WTC11 (cell line): Measurements from ENCODE around the gene ST6GALNAC2. TPM values are rescaled to one million over a fixed set of nuclear protein-coding genes. Genes with fewer than 3 reads are reported as not detected.

Experiments
- ATAC-seq: fragments of 200-7000 bp; cut with Tn5 transposase; 2 replicates; pipeline ENCODE4 v1.10.0; 2021; ENCODE audit warnings: mild to moderate bottlenecking, moderate library complexity
- CTCF ChIA-PET: fragments of 300-600 bp; sonication (Branson Sonifier 250); formaldehyde crosslinking; loops from one replicate; lab custom pipeline; 2021; ENCODE audit warnings: antibody characterized with exemption; lab: Charles Lee
- POLR2A ChIA-PET: fragments of 350-600 bp; sonication (Branson Sonifier 250); formaldehyde crosslinking; loops from one replicate; lab custom pipeline; 2021; ENCODE audit warnings: antibody characterized with exemption; lab: Charles Lee
- DNase-seq: peaks from one replicate; pipeline ENCODE4 v3.0.0; 2021; ENCODE audit warnings: low spot score
- H3K27ac Mint-ChIP-seq: 2 replicates; pipeline ENCODE4 v1.8.0; 2021; ENCODE audit warnings: mixed read lengths
- H3K27me3 Mint-ChIP-seq: 2 replicates; pipeline ENCODE4 v1.8.0; 2021; ENCODE audit warnings: low read depth, mild to moderate bottlenecking, moderate library complexity, mixed read lengths
- H3K36me3 Mint-ChIP-seq: 2 replicates; pipeline ENCODE4 v1.8.0; 2021; ENCODE audit warnings: mixed read lengths
- H3K4me1 Mint-ChIP-seq: 2 replicates; pipeline ENCODE4 v1.8.0; 2022; ENCODE audit warnings: mixed read lengths
- H3K4me3 Mint-ChIP-seq: 2 replicates; pipeline ENCODE4 v1.8.0; 2021; ENCODE audit warnings: mild to moderate bottlenecking, moderate library complexity, mixed read lengths
- H3K9me3 Mint-ChIP-seq: 2 replicates; pipeline ENCODE4 v1.8.0; 2021; ENCODE audit warnings: mixed read lengths
- FOXP1 ChIP-seq: sonication (generic); formaldehyde crosslinking; IDR thresholded peaks from 2 replicates; pipeline ENCODE4 v1.8.0; 2022; ENCODE audit warnings: missing genetic modification reagents, mild to moderate bottlenecking, moderate library complexity, borderline replicate concordance
- KAT7 ChIP-seq: sonication (generic); formaldehyde crosslinking; IDR thresholded peaks from 2 replicates; pipeline ENCODE4 v1.8.1; 2023; ENCODE audit warnings: missing genetic modification reagents, mild to moderate bottlenecking, borderline replicate concordance
- ZNF281 ChIP-seq: sonication (generic); formaldehyde crosslinking; IDR thresholded peaks from 2 replicates; pipeline ENCODE4 v1.8.0; 2023; ENCODE audit warnings: mild to moderate bottlenecking, missing genetic modification reagents
- ZNF532 ChIP-seq: fragments of 250-450 bp; sonication (Bioruptor Pico); IDR thresholded peaks from 2 replicates; pipeline ENCODE4 v1.9.0; 2021; ENCODE audit warnings: mild to moderate bottlenecking, borderline replicate concordance
- total RNA-seq: library from RNA; stranded (reverse); gene quantifications from 3 replicates; pipeline ENCODE4 v1.2.3, GENCODE V29; 2021
- TF ChIP-seq, protein P1 (sequence below): sonication (generic); formaldehyde crosslinking; IDR thresholded peaks from 2 replicates; pipeline ENCODE4 v1.8.1; 2022; ENCODE audit warnings: missing genetic modification reagents, borderline replicate concordance
- TF ChIP-seq, protein P2 (sequence below): sonication (generic); formaldehyde crosslinking; IDR thresholded peaks from 2 replicates; pipeline ENCODE4 v1.8.1; 2023; ENCODE audit warnings: mild to moderate bottlenecking, missing genetic modification reagents, moderate library complexity
- TF ChIP-seq, protein P3 (sequence below): sonication (generic); formaldehyde crosslinking; IDR thresholded peaks from 2 replicates; pipeline ENCODE4 v1.8.0; 2023; ENCODE audit warnings: missing genetic modification reagents

ST6GALNAC2 gene
- total RNA-seq, 1 experiment from 2014 or later = not detected

DNA sequence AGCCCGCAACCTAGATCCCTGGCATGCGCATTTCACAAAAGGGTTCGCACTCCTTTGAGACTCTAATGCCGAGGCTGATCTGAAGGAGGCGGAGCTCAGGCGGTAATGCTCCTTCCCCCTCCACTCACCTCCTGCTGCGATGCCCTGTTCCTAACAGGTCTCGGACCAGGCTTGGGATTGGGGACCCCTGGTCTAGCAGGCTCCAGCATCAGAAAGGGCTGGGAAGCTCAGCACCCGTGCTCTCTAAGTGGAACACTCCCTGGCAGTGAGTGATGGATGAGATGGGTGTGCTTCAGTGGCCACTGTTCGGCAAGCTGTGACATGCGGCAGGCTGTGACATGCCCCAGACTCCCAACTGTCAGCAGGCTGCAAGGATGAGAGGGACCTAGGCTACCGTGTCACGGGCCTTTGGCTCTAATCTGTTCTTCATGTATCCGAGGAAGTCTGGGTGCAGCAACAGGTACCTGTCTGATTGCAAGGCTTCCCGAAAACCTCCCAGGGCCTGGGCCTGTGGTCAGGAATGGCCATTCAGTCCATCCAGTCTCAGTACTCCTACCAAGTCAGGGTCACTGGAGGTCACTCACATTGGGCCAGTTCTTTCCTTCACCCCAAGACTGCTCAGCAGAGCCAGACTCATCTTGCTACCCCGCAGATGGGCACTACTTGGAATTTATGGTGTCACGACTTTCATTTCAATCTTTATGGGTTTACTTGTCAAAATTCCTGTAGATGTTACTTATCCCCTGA lies 1.3 kb upstream of the ST6GALNAC2 start:
- no peak overlapping the region for H3K27ac Mint-ChIP-seq
- DNase-seq = peak; percentile 35
- no peak for ATAC-seq

DNA sequence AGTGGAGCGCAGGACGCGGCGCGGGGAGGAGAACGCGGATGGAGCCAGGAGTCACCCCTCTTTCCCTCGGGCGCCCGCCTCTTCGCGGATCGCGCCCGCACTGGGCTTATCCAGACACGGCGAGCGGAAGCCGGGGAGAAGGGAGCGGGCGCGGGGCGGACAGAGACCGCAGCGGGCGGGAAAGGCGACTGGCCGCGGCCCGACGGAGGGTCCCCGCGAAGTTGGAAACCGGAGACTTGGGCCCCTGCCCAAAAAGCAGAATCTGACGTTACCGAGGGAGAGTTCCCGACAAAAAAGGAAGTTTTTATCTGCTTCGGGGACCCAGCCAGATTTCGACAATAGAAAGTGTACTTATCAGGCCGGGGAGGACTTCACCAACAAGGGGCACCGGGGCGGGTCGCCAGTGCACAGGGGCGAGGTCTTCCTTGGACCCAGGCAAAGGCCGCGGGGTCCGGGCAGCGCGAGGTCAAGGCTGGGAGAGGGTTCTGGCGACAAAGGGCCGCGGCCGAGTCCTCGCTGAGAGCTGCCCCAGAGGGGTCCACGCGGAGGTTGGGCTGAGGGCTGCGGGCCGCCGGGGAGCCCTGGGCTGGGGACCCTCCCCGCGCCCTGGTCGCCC lies 519 bp downstream of the ST6GALNAC2 start:
- peak; percentile 58 for DNase-seq
- TF ChIP-seq, protein P1, sequence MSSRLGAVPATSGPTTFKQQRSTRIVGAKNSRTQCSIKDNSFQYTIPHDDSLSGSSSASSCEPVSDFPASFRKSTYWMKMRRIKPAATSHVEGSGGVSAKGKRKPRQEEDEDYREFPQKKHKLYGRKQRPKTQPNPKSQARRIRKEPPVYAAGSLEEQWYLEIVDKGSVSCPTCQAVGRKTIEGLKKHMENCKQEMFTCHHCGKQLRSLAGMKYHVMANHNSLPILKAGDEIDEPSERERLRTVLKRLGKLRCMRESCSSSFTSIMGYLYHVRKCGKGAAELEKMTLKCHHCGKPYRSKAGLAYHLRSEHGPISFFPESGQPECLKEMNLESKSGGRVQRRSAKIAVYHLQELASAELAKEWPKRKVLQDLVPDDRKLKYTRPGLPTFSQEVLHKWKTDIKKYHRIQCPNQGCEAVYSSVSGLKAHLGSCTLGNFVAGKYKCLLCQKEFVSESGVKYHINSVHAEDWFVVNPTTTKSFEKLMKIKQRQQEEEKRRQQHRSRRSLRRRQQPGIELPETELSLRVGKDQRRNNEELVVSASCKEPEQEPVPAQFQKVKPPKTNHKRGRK (CRISPR knock-in tag) = no peak
- peak; percentile 34; the same call in 1 of the 2 replicates for TF ChIP-seq KAT7 (CRISPR knock-in tag)
- 0 out of 2 replicates have a peak, but pooled peaks have one; percentile 7 for TF ChIP-seq ZNF281 (CRISPR knock-in tag)

More for the DNA sequence above, 1.3 kb upstream of the ST6GALNAC2 start:
- H3K36me3 Mint-ChIP-seq = no peaks in the 10 kb centered on the region
- POLR2A ChIA-PET = no interaction called here
- H3K9me3 Mint-ChIP-seq = no peaks in the 10 kb centered on the region
- H3K4me3 Mint-ChIP-seq = peak overlapping the region; percentile 48
- peaks cover 80% of the 10 kb centered on the region for H3K27me3 Mint-ChIP-seq
- H3K4me1 Mint-ChIP-seq = peaks cover 13% of the 10 kb centered on the region
- TF ChIP-seq, protein P1 (CRISPR knock-in tag) = no peak
- TF ChIP-seq, protein P2, sequence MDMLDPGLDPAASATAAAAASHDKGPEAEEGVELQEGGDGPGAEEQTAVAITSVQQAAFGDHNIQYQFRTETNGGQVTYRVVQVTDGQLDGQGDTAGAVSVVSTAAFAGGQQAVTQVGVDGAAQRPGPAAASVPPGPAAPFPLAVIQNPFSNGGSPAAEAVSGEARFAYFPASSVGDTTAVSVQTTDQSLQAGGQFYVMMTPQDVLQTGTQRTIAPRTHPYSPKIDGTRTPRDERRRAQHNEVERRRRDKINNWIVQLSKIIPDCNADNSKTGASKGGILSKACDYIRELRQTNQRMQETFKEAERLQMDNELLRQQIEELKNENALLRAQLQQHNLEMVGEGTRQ = peak; percentile 33; the same call in 1 of the 2 replicates
- TF ChIP-seq, protein P3, sequence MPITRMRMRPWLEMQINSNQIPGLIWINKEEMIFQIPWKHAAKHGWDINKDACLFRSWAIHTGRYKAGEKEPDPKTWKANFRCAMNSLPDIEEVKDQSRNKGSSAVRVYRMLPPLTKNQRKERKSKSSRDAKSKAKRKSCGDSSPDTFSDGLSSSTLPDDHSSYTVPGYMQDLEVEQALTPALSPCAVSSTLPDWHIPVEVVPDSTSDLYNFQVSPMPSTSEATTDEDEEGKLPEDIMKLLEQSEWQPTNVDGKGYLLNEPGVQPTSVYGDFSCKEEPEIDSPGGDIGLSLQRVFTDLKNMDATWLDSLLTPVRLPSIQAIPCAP (CRISPR knock-in tag) = no peak
- TF ChIP-seq ZNF532 (no peak), FOXP1 (CRISPR knock-in tag) (no peak)
- TF ChIP-seq, all 79 proteins: peak for 1
- CTCF ChIA-PET = interaction anchor here (0.8 to 3.8 kb wide), 7 partner anchors 11 to 95 kb away, joined by 3 to 17 read pairs (median 10); no protein-coding TSS in a partner anchor

More for the DNA sequence above, 519 bp downstream of the ST6GALNAC2 start:
- ChIA-PET CTCF (interaction anchor here (0.8 to 3.8 kb wide), 14 partner anchors 16 to 126 kb away, joined by 3 to 17 read pairs (median 4); partner anchors contain the start of gene PRCD), POLR2A (interaction anchor here (1.0 kb wide), 1 partner anchor 16 kb away, joined by 3 read pairs; a partner anchor contains a TSS)
- peak; percentile 35 for ATAC-seq
- peaks cover 89% of the 10 kb centered on the region for H3K27me3 Mint-ChIP-seq
- no peaks in the 10 kb centered on the region for H3K36me3 Mint-ChIP-seq
- no peaks in the 10 kb centered on the region for H3K9me3 Mint-ChIP-seq
- peaks cover 21% of the 10 kb centered on the region for H3K4me1 Mint-ChIP-seq
- H3K4me3 Mint-ChIP-seq = peak overlapping the region; percentile 71
- H3K27ac Mint-ChIP-seq = no peak overlapping the region
